ENCODE results near the gene NTRK1. TPM values are rescaled to one million over a fixed set of nuclear protein-coding genes. Genes with fewer than 3 reads are reported as not detected.

NTRK1 gene
- polyA plus RNA-seq, 1 experiment = 0.02 TPM

DNA sequence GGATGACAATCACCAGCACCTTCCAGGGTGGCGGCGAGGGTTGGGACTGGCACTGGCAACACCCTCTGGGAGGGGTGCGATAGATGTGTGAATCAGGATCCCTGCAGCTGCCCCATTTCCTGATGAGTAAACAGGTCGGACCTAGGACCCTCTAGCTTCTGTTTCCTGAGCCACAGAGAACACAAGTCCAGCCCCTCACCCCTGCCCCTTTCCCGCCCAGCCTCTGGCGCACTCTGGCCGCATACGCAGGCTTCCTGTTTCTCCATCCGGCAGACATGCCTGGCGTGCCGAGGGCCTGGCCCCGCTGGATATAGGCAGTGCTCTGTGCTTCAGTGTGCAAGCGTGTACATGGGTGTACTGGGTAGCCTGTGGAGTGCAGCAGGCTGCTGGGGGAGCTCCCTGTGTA lies 37.5 kb downstream of the NTRK1 start:
- TF ChIP-seq CTCF (IDR thresholded peaks at IDR 0.05; ENCODE audit: insufficient read depth, low read depth, low read length) = no peak
- Histone ChIP-seq H3K36me3 (ENCODE audit: control insufficient read depth, insufficient read depth, low read length) (no peaks in the 10 kb centered on the region; the same call in 1 of the 2 replicates), H3K4me3 (ENCODE audit: low read depth, low read length) (no peak overlapping the region), H3K27me3 (ENCODE audit: control insufficient read depth, insufficient read depth, low read length) (no peaks in the 10 kb centered on the region)
- no peak for DNase-seq (ENCODE audit: low read depth)
- ChIA-PET CTCF (interaction anchor here (1.1 to 7.4 kb wide), 7 partner anchors 13 to 209 kb away, joined by 3 to 64 read pairs (median 4); no protein-coding TSS in a partner anchor), POLR2A (no interaction called here)

DNA sequence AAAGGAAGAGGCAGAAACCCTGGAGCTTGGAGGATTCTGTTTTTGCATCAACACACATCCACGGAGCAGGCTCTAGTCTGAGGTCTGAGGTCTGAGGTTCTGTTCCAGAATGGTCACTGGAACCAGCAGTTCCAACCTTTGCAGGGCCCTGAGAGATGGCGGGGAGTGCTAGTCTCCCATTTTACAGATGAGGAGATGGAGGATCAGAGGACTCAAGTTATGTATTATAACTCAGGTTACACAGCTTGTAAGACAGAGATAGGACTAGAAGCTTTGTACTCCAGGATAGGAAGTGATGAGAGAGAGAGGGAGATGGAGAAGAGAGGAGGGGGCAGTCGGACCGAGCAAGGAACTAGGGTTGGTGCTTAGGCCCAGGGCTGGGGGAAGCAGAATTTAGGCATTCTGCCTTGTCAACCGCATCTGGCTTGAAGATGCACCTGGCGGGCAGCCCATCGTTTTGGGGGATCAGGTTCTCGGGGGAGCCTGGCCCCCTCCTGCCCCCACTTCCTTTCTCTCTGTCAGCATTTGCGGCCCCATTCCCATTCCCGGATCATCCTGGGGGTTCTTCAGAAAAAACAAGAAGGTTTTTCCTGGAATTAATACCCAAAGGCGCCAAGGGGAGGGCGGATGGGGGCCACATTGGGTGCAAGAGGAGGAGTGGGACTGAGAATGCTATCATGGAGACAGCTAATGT lies 38.5 kb downstream of the NTRK1 start:
- CTCF ChIA-PET = interaction anchor here (0.9 to 7.4 kb wide), 10 partner anchors 8 to 238 kb away, joined by 3 to 64 read pairs (median 4); no protein-coding TSS in a partner anchor
- POLR2A ChIA-PET = no interaction called here
- peaks cover 4% of the 10 kb centered on the region; the same call in 1 of the 2 replicates for H3K36me3 ChIP-seq (ENCODE audit: control insufficient read depth, insufficient read depth, low read length)
- no peaks in the 10 kb centered on the region for H3K27me3 ChIP-seq (ENCODE audit: control insufficient read depth, insufficient read depth, low read length)
- no peak for TF ChIP-seq CTCF (IDR thresholded peaks at IDR 0.05; ENCODE audit: insufficient read depth, low read depth, low read length)
- no peak for DNase-seq (ENCODE audit: low read depth)
- H3K4me3 ChIP-seq (ENCODE audit: low read depth, low read length) = no peak overlapping the region

DNA sequence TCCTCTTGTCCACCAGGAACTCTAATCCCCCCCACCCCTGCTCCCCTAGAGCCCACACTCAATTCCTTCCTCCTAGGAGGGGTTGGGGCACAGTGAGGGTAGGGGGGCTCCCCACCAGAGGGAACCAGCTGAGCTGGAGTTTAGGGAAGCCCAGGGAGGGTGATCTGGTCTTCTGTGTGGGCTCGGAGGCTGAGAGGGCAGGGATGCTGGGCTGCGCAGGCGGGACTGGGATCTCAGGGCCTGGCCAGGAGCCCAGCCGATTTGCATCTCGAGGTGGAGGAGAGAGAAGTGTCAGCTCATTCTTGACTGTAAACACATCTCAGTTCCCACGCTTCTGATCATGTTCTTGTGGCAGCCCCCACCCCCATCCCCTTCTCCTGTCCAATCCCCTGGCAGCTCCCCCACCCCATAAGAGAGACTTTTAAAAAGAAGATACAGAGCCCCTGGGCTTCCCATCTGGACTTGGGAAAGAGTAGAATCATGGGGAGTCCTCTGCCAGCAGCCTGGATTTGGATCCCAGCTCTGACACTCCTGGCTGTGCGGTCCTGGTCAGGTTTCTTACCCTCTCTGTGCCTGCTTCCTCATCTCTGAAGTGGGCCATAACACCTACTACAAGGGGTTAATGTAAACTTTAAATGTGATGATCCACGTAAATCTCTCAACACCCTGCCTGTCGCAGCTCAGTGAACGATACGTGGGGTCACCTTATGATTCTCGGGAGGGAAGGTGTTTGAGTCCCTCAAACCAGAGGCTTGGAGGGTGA lies 39.5 kb downstream of the NTRK1 start:
- ChIA-PET POLR2A (no interaction called here), CTCF (interaction anchor here (1.0 to 7.4 kb wide), 6 partner anchors 9 to 239 kb away, joined by 3 to 64 read pairs (median 3); partner anchors contain the start of gene LRRC71)
- DNase-seq (ENCODE audit: low read depth) = no peak
- Histone ChIP-seq H3K27me3 (ENCODE audit: control insufficient read depth, insufficient read depth, low read length) (no peaks in the 10 kb centered on the region), H3K4me3 (ENCODE audit: low read depth, low read length) (no peak overlapping the region), H3K36me3 (ENCODE audit: control insufficient read depth, insufficient read depth, low read length) (peaks cover 6% of the 10 kb centered on the region)
- no peak for TF ChIP-seq CTCF (IDR thresholded peaks at IDR 0.05; ENCODE audit: insufficient read depth, low read depth, low read length)

GRCh38 chr1:156900896-156901589 lies 40.4 kb downstream of the NTRK1 start:
- H3K27me3 ChIP-seq (ENCODE audit: control insufficient read depth, insufficient read depth, low read length) = no peaks in the 10 kb centered on the region
- ChIA-PET CTCF (interaction anchor here (0.6 to 7.4 kb wide), 7 partner anchors 10 to 275 kb away, joined by 3 to 64 read pairs (median 5); partner anchors contain the start of gene LRRC71), POLR2A (no interaction called here)
- no peak overlapping the region for H3K4me3 ChIP-seq (ENCODE audit: low read depth, low read length)
- no peak for TF ChIP-seq CTCF (IDR thresholded peaks at IDR 0.05; ENCODE audit: insufficient read depth, low read depth, low read length)
- no peak for DNase-seq (ENCODE audit: low read depth)
- peaks cover 10% of the 10 kb centered on the region for H3K36me3 ChIP-seq (ENCODE audit: control insufficient read depth, insufficient read depth, low read length)

DNA sequence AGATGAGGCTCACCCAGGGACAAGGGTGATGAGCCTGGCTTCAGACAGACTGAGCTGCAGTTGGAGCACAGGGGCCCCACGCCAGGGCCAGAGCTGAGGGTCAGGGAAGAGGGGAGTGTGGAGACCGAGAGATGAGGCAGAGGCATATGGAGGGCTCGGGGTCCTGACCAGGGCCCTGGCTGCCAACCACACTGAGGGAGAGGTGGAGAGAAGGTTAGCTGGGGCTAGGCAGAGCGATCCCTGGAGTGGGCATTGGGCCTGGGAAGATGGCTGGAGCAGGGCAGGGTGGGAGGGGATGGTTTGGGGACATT lies 40.9 kb downstream of the NTRK1 start:
- Histone ChIP-seq H3K27me3 (ENCODE audit: control insufficient read depth, insufficient read depth, low read length) (no peaks in the 10 kb centered on the region), H3K36me3 (ENCODE audit: control insufficient read depth, insufficient read depth, low read length) (peaks cover 15% of the 10 kb centered on the region), H3K4me3 (ENCODE audit: low read depth, low read length) (no peak overlapping the region)
- ChIA-PET POLR2A (no interaction called here), CTCF (interaction anchor here (0.6 to 7.4 kb wide), 7 partner anchors 10 to 276 kb away, joined by 3 to 64 read pairs (median 5); partner anchors contain the start of gene LRRC71)
- no peak for TF ChIP-seq CTCF (IDR thresholded peaks at IDR 0.05; ENCODE audit: insufficient read depth, low read depth, low read length)
- no peak for DNase-seq (ENCODE audit: low read depth)
